WI38 (cell line): ENCODE results near the gene TMEM132D.

Source experiments
- H3K4me3 ChIP-seq: 2 replicates; pipeline ENCODE4 v1.5.1; 2011; ENCODE audit warnings: low read depth, mild to moderate bottlenecking, control low read depth, low read length
- TF ChIP-seq, protein P1 (sequence below): IDR thresholded peaks from 2 replicates; pipeline ENCODE4 v1.5.1; 2012; ENCODE audit warnings: low read depth, mild to moderate bottlenecking, control low read depth, low read length

TMEM132D gene

DNA sequence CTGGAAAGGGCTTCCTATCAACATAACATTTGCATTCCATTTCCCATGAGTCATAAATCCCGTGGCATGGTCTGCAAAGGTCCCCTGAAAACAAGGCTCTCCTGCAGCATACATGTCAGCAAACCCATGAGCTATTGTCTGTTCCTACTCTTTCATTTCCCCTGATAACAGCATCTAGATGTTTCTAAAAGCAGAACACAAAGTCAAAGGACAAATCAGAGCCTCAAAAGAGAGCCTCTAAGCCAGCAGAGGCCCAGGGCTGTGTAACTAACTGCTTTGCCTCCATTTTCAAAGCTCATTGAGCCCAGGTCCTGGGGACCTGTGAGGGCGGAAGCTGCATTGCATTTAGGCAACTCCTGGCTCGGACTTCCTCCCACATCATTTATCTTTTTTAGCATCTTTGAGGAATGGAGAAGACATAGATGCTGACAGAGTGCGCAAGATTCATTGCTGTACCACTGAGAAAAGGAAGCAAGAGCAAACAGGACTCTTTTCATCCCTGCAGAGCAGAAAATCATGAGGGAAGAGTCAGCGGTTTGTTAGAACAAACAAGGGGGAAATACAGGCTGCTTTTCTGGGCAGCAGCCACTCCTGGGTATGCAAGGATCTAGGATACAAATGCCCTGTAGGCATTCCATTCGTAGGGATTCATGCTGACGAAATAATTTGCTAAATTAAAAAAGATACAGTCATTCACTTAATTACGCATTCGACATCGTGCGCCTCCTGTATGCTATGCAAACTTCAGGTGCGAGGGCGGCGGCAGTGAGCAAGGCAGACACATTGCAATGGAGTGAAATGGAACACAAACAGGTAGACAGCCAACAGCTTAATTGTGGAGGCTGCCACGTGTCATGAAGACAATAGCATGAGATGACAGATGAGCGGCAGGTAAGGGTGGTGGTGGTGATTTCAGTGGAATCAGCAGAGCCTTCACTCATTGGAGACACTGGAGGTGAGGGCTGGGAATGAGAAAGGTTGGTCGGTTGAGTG lies 131.0 kb downstream of the TMEM132D start:
- no peak overlapping the region for H3K4me3 ChIP-seq
- TF ChIP-seq, protein P1, sequence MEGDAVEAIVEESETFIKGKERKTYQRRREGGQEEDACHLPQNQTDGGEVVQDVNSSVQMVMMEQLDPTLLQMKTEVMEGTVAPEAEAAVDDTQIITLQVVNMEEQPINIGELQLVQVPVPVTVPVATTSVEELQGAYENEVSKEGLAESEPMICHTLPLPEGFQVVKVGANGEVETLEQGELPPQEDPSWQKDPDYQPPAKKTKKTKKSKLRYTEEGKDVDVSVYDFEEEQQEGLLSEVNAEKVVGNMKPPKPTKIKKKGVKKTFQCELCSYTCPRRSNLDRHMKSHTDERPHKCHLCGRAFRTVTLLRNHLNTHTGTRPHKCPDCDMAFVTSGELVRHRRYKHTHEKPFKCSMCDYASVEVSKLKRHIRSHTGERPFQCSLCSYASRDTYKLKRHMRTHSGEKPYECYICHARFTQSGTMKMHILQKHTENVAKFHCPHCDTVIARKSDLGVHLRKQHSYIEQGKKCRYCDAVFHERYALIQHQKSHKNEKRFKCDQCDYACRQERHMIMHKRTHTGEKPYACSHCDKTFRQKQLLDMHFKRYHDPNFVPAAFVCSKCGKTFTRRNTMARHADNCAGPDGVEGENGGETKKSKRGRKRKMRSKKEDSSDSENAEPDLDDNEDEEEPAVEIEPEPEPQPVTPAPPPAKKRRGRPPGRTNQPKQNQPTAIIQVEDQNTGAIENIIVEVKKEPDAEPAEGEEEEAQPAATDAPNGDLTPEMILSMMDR, result no peak

DNA sequence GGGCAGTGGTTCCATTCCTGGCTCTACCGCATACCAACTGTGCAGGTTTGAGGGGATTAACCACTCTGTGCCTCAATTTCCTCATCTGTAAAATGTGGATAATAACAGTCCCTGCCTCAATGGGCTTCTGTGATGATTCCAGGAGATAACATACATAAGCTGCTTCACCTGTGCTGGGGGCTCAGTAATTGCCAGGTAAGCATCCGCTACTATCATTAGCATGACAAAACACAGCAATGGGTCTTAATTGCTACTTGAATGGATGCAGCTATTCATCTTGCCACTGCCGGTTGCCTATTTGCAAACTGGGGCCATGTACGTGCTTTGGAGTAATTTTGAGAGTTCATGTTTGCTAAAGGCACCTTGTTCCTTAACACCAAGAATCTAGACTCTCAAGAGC lies 132.6 kb downstream of the TMEM132D start:
- TF ChIP-seq, protein P1, result no peak
- no peak overlapping the region for H3K4me3 ChIP-seq

DNA sequence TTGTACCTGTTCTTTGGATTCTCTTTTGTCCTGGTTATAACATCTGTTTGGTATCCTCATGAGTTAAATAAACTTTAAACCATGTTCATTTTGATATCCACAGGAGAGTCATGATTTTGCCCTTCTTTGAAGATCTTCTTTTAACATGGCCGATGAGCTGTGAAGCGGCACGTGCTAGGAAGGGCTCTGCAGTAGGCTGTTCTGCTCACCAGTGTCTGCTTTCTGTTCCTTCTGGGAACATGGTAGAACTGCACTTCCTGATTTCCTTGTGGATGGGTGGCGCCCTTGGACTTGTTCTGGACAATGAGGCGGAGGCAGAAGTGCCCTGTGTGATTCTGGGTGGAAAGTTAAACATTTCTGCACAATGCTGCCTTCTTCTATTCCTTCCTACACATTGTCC lies 138.1 kb downstream of the TMEM132D start:
- TF ChIP-seq, protein P1, result no peak

DNA sequence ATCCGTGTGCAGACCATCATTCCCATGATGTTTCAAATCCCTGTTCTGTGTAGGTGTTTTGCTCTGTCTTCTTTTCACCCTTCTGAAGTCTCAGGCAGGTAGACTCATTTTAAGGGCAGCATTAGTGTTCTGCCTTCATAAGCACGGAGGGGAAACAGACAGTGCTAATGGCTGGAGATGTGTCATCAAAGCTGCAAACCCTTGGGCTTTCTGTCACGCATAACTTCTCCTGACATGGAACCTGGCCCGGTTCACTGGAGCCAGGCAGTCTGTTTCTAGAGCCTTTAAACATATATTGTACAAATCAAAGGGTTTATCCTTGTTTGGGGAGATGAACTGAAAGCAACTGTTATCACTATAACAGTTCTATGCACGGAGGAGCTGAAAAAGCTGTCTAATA lies 141.4 kb downstream of the TMEM132D start:
- TF ChIP-seq, protein P1, result no peak
- H3K4me3 ChIP-seq, result no peak overlapping the region

More for the DNA sequence above, 138.1 kb downstream of the TMEM132D start:
- no peak overlapping the region for H3K4me3 ChIP-seq

DNA sequence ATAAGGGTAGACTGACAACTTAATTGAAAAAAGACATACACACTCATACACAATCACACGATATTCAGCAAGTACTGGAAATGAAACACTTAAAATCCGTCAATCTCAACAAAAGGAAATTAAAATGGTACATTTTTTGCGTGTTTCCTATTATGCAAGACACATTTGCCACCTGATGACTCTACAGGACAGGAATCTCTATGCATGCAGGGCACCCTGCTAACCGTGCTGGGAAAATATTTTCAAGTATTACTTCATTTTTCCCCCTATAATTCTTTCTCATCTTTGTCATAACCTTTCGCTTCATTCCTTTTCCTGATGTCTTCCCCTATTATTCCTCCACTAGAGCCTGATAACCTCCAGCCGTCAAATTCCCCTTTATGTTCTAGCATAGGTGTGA lies 150.2 kb downstream of the TMEM132D start:
- no peak overlapping the region for H3K4me3 ChIP-seq

DNA sequence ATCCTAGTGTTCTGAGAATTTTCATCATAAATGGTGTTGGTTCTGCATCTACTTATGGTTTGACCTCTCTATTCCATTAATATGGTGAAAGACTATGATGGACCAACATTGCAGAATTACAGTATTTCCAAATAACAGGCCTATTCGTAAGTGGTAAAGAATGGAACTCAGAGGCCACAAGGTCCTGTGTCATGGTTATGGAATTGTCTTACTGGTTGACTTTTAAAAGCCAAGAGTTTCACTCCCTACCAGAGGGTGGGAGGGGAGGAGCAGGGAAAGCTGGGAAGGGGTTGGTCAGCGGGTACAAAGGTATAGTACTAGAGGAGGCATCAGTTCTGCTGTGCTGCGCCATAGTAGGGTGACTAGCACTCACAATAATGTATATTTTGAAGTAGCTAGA lies 153.4 kb downstream of the TMEM132D start:
- H3K4me3 ChIP-seq, result no peak overlapping the region
- TF ChIP-seq, protein P1, result no peak

More for the DNA sequence above, 150.2 kb downstream of the TMEM132D start:
- TF ChIP-seq, protein P1, result no peak

DNA sequence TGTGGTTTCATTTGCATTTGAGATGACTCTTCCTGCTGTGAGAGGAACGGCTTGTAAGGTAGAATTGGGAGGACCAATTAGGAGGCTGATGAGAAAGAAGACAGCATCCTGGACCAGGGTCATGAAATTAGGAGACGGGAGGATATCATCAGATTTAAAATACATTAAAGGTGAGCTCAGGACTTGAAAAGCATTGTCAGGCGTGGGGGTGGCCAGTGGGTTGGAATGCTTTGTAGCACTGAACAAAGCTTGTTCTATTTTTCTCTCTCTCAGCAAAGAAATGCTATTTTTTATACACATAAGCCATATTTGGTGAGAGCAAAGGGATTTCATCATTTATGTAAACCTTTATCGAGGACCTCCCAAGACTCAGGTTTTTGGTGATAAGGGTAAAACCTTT lies 157.5 kb downstream of the TMEM132D start:
- TF ChIP-seq, protein P1, result no peak
- H3K4me3 ChIP-seq, result no peak overlapping the region
